Measurements from ENCODE around the gene FOSL1.

The FOSL1 gene

GRCh38 chr11:65892661-65893317 is 7.4 kb downstream of the FOSL1 start:
- no peak for TF ChIP-seq CTCF (IDR thresholded peaks at IDR 0.05)

- no peak for TF ChIP-seq CTCF (IDR thresholded peaks at IDR 0.05)
Observed at GRCh38 chr11:65891219-65892136, 8.7 kb downstream of the FOSL1 start.

DNA sequence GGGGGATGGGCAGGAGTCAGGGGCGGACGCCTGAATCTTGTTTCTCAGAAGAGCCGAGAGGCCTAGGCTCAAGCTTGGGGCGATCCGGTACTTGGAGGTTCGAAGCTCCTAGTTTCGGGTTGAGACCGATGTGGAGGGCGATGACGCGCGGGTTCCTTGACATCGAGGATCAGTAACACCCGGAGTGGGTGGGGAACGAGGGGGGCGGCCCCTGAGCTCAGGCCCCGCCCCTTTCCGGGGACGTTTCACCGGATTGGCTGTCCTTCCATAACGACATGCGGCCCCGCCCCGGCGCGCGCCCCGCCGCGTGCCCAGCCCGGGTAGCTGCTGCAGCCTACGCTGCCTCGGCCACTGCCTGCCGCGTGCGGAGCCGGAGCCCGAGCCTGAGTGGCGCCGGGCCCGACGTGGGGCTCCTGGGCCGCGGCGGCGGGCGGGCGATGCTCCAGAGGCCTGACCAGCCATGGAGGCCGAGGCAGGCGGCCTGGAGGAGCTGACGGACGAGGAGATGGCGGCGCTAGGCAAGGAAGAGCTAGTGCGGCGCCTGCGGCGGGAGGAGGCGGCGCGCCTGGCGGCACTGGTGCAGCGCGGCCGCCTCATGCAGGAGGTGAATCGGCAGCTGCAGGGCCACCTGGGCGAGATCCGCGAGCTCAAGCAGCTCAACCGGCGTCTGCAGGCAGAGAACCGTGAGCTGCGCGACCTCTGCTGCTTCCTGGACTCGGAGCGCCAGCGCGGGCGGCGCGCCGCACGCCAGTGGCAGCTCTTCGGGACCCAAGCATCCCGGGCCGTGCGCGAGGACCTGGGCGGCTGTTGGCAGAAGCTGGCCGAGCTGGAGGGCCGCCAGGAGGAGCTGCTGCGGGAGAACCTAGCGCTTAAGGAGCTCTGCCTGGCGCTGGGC is 9.6 kb downstream of the FOSL1 start, which contains the start of gene CCDC85B:
Gene CCDC85B (plus strand): TSS at position 350 of the 895 bp plus-strand sequence. CDS start 111 bp downstream, at position 461.
- TF ChIP-seq CTCF (IDR thresholded peaks at IDR 0.05), result no peak; the same call in 1 of the 2 replicates

GRCh38 chr11:65888163-65888814 is 11.9 kb downstream of the FOSL1 start, which contains the start of gene FIBP:
Gene FIBP, minus strand, starts transcription at chr11:65888471. Its CDS starts 53 bp downstream, at chr11:65888418.
- peak; percentile 87 for TF ChIP-seq CTCF (IDR thresholded peaks at IDR 0.05)

DNA sequence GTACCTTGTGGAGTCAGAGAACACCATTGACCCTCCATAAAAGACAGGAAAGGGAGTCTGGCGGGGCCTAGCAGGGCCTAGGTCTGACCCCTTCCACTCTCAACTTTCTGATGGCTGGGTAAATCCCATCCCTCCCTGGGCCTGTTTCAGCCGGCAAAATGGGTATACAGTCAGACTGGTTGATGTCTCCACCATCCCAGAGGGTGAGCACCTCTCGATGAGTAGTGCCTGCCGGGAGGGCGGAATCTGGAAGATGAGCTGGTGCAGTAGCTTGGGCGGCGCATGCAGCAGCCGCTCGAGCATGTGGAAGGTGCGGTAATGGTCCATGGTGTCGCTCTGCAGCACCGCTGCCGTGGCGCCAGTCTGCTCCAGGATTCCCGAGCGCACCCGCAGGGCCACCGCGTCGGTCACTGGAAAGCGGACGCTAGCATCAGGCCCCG is 12.4 kb downstream of the FOSL1 start:
- no peak for TF ChIP-seq CTCF (IDR thresholded peaks at IDR 0.05)

GRCh38 chr11:65886826-65887722 is 13.1 kb downstream of the FOSL1 start:
- TF ChIP-seq CTCF (IDR thresholded peaks at IDR 0.05), result no peak
